ENCODE results near the gene SYTL1. TPM values are rescaled to one million over a fixed set of nuclear protein-coding genes. Genes with fewer than 3 reads are reported as not detected.

The SYTL1 gene
- total RNA-seq, 1 experiment from 2014 or later, result 75.9 TPM

- TF ChIP-seq YY1 (IDR thresholded peaks at IDR 0.05; ENCODE audit: extremely low read depth, insufficient replicate concordance, low read depth, low read length), result peak; percentile 8
- no peak for TF ChIP-seq TCF7L2 (IDR thresholded peaks at IDR 0.05; ENCODE audit: borderline replicate concordance, extremely low read depth, insufficient read depth, insufficient read length)
Measured at GRCh38 chr1:27341525-27342252, at the start of gene SYTL1 (continued).

- POLR2A ChIA-PET, result no interaction called here
- Histone ChIP-seq H4K20me1 (ENCODE audit: insufficient read depth) (no peaks in the 10 kb centered on the region), H3K9me2 (ENCODE audit: insufficient read depth) (no peaks in the 10 kb centered on the region), H3K9me3 (ENCODE audit: control insufficient read depth in 1 of 2, insufficient read depth in 1 of 2, low read depth in 1 of 2, low read length in 2 of 2) (no peaks in the 10 kb centered on the region), H3K27ac (ENCODE audit: low read depth, low read length) (no peak overlapping the region), H3K9ac (ENCODE audit: low read length) (no peak overlapping the region), H3K27me3 (ENCODE audit: insufficient read depth, low read length) (no peaks in the 10 kb centered on the region), H3K4me1 (ENCODE audit: control insufficient read depth in 1 of 2, insufficient read depth in 2 of 2, low read length in 2 of 2) (peaks cover 0 to 9% of the 10 kb centered on the region in 2 experiments; a peak in 1 of 4 replicates), H2AFZ (ENCODE audit: low read depth, low read length, poor library complexity, severe bottlenecking) (no peak overlapping the region), H3K36me3 (ENCODE audit: control insufficient read depth in 1 of 2, insufficient read depth in 2 of 2, low read length in 2 of 2) (no peaks in the 10 kb centered on the region; a peak in 1 of 4 replicates), H3K79me2 (ENCODE audit: insufficient read depth, low read length) (no peaks in the 10 kb centered on the region), H3K4me2 (ENCODE audit: low read length) (peak overlapping the region; percentile 24; the same call in 1 of the 2 replicates), H3K4me3 (replicated peaks in 1 of 2; ENCODE audit: low read depth in 1 of 2, low read length in 2 of 2) (no peak overlapping the region)
- TF ChIP-seq, protein P1, sequence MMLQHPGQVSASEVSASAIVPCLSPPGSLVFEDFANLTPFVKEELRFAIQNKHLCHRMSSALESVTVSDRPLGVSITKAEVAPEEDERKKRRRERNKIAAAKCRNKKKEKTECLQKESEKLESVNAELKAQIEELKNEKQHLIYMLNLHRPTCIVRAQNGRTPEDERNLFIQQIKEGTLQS (IDR thresholded peaks at IDR 0.05), result no peak
- no peak for TF ChIP-seq TCF7L2 (IDR thresholded peaks at IDR 0.05; ENCODE audit: borderline replicate concordance, extremely low read depth, insufficient read depth, insufficient read length)
- TF ChIP-seq POLR2AphosphoS5 (IDR thresholded peaks at IDR 0.05; ENCODE audit: low read depth, low read length), result no peak
- no peak for TF ChIP-seq SIN3A (IDR thresholded peaks at IDR 0.05; ENCODE audit: low read depth)
- no peak for TF ChIP-seq YY1 (IDR thresholded peaks at IDR 0.05; ENCODE audit: extremely low read depth, insufficient replicate concordance, low read depth, low read length)
- TF ChIP-seq ZNF274 (IDR thresholded peaks at IDR 0.05; ENCODE audit: low read depth, low read length), result no peak
- TF ChIP-seq EZH2phosphoT487 (IDR thresholded peaks at IDR 0.05; ENCODE audit: borderline replicate concordance), result no peak
- TF ChIP-seq, protein P2, sequence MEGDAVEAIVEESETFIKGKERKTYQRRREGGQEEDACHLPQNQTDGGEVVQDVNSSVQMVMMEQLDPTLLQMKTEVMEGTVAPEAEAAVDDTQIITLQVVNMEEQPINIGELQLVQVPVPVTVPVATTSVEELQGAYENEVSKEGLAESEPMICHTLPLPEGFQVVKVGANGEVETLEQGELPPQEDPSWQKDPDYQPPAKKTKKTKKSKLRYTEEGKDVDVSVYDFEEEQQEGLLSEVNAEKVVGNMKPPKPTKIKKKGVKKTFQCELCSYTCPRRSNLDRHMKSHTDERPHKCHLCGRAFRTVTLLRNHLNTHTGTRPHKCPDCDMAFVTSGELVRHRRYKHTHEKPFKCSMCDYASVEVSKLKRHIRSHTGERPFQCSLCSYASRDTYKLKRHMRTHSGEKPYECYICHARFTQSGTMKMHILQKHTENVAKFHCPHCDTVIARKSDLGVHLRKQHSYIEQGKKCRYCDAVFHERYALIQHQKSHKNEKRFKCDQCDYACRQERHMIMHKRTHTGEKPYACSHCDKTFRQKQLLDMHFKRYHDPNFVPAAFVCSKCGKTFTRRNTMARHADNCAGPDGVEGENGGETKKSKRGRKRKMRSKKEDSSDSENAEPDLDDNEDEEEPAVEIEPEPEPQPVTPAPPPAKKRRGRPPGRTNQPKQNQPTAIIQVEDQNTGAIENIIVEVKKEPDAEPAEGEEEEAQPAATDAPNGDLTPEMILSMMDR (IDR thresholded peaks at IDR 0.05 in 2 of 3, conservative IDR thresholded peaks at IDR 0.05 in 1 of 3; ENCODE audit: borderline replicate concordance in 1 of 3, insufficient read depth in 1 of 3, low read depth in 2 of 3, low read length in 2 of 3), result no peak
- TF ChIP-seq JUND (IDR thresholded peaks at IDR 0.05), result no peak
- TF ChIP-seq ELF1 (IDR thresholded peaks at IDR 0.05; ENCODE audit: borderline replicate concordance, low read depth), result no peak
- no peak for TF ChIP-seq REST (IDR thresholded peaks at IDR 0.05; ENCODE audit: low read depth)
- no peak for TF ChIP-seq ZFX (IDR thresholded peaks at IDR 0.05)
- TF ChIP-seq SRF (IDR thresholded peaks at IDR 0.05; ENCODE audit: low read depth), result no peak
- TF ChIP-seq SP1 (IDR thresholded peaks at IDR 0.05; ENCODE audit: low read depth), result no peak
- no peak for TF ChIP-seq RAD21 (IDR thresholded peaks at IDR 0.05; ENCODE audit: low read depth)
- BruUV-seq (replicated peaks), result no TSS peak
- RAD21 ChIA-PET (ENCODE audit: low non-redundant PET in 1 of 2, low total read pairs in 2 of 2, uncharacterized antibody in 2 of 2, unreplicated experiment in 2 of 2), result interaction anchor here in 1 of 2 experiments (0.8 kb wide), 1 partner anchor 9 kb away, joined by 3 read pairs; no protein-coding TSS in a partner anchor
- DNase-seq (ENCODE audit: low read depth, low spot score), result peak; percentile 6
- CTCF ChIA-PET, result interaction anchor here (1.5 kb wide), 1 partner anchor 9 kb away, joined by 5 read pairs; no protein-coding TSS in a partner anchor
- ATAC-seq, result peak; percentile 51; the same call in 1 of the 2 replicates
- intact Hi-C loops (cut with micrococcal nuclease), result no loop called here
Measured at GRCh38 chr1:27292106-27292505, 49.7 kb upstream of the SYTL1 start.
